SU-DHL-6 (cell line): ENCODE data around the gene CRB2.

Experiments used
- CTCF ChIP-seq: fragments of 200-600 bp; sonication (generic); IDR thresholded peaks from one replicate; pipeline ENCODE4 v1.5.1; 2017; ENCODE audit warnings: antibody characterized with exemption, mild to moderate bottlenecking, low read length, moderate library complexity; ENCODE audit not compliant: insufficient read depth, poor library complexity, severe bottlenecking
- EZH2phosphoT487 ChIP-seq: fragments of 200-600 bp; sonication (generic), shearing (Covaris generic); conservative IDR thresholded peaks from 2 replicates; pipeline ENCODE4 v1.6.1; 2018; ENCODE audit warnings: mild to moderate bottlenecking, antibody characterized with exemption, low read length, moderate library complexity, mixed read lengths

DNA sequence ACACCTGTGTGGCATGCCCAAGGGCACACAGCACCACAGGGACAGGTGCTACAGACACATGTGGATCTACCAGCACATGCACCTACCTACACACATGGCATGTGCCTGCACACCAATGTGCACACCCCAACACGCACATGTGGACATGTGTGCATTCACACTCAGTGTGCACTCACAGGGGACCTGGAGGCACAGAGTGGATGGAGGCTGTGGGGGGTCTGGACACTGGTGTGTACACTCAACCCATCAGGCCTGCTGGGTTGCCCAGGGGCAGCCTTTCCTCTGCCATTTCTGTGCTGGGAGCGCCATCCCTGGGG is 1.7 kb downstream of the CRB2 start:
- TF ChIP-seq CTCF (no peak), EZH2phosphoT487 (no peak)
